ENCODE measurements around the gene RAPGEF4.

DNA sequence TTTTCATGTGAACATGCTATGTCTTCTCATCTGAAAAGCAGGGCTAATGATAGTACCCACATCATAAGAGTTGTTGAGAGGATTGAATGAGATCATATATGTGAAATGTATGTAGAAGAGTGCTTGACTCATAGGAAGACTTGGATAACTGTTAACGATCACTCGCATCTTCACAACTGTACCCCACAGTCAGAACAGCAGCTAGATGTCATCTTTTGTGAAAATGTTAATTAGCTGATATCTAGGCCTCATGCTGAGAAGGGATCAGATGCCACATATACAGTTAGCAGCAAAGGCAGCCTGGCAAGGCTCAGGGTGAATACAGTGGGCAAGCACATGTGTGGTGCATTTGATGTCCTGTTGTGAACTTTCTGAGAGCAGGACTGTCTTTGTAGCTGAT is 364.2 kb downstream of the RAPGEF4 start:
- TF ChIP-seq, protein P1, sequence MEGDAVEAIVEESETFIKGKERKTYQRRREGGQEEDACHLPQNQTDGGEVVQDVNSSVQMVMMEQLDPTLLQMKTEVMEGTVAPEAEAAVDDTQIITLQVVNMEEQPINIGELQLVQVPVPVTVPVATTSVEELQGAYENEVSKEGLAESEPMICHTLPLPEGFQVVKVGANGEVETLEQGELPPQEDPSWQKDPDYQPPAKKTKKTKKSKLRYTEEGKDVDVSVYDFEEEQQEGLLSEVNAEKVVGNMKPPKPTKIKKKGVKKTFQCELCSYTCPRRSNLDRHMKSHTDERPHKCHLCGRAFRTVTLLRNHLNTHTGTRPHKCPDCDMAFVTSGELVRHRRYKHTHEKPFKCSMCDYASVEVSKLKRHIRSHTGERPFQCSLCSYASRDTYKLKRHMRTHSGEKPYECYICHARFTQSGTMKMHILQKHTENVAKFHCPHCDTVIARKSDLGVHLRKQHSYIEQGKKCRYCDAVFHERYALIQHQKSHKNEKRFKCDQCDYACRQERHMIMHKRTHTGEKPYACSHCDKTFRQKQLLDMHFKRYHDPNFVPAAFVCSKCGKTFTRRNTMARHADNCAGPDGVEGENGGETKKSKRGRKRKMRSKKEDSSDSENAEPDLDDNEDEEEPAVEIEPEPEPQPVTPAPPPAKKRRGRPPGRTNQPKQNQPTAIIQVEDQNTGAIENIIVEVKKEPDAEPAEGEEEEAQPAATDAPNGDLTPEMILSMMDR (IDR thresholded peaks at IDR 0.05), result no peak
- TF ChIP-seq JUN (CRISPR knock-in tag; IDR thresholded peaks at IDR 0.05), result no peak
- no peak for TF ChIP-seq GABPB1 (CRISPR knock-in tag; IDR thresholded peaks at IDR 0.05)
- TF ChIP-seq CREB1 (CRISPR knock-in tag; IDR thresholded peaks at IDR 0.05), result no peak
- TF ChIP-seq USF1 (CRISPR knock-in tag; IDR thresholded peaks at IDR 0.05), result no peak
- TF ChIP-seq ZNF263 (CRISPR knock-in tag; IDR thresholded peaks at IDR 0.05; ENCODE audit: low read depth), result no peak
